ENCODE data around the gene FBXW5. TPM values are rescaled to one million over a fixed set of nuclear protein-coding genes. Genes with fewer than 3 reads are reported as not detected.

Gene FBXW5
- total RNA-seq (2014; rRNA removed; shearing (Covaris generic)) = 141 and 174 TPM in 2 replicates
- polyA plus RNA-seq (2015; cell fraction: cytosol; rRNA removed) = 148 and 150 TPM in 2 replicates
- polyA plus RNA-seq (2015; cell fraction: nucleus; rRNA removed) = 756 and 926 TPM in 2 replicates

GRCh38 chr9:136944519-136945332 is at the start of gene FBXW5, which contains the start of gene C8G:
TSS of gene FBXW5 (minus strand) at chr9:136944738. CDS start at chr9:136944083, 655 bp downstream.
TSS of gene C8G (plus strand) at chr9:136945243. CDS start at chr9:136945321, 78 bp downstream.
- in situ Hi-C loops (cut with HindIII; ENCODE audit: low pct_unique_long_range_greater_than_20kb, low sequenced_read_pairs) = loop anchor here (25.0 kb wide), 2 partner anchors 93 to 132 kb away; partner anchors contain the start of genes ABCA2, FUT7, NPDC1 and RABL6
- DNase-seq (ENCODE audit: low read depth, low spot score) = peak; percentile 93

GRCh38 chr9:136992819-136993369 is 48.4 kb upstream of the FBXW5 start:
- DNase-seq (ENCODE audit: low read depth, low spot score) = no peak
- in situ Hi-C loops (cut with HindIII; ENCODE audit: low pct_unique_long_range_greater_than_20kb, low sequenced_read_pairs) = no loop called here

GRCh38 chr9:136991993-136992818 is 47.7 kb upstream of the FBXW5 start, which contains the start of gene PAXX:
TSS of gene PAXX (plus strand) at chr9:136992422. CDS start at chr9:136992444, 22 bp downstream.
- in situ Hi-C loops (cut with HindIII; ENCODE audit: low pct_unique_long_range_greater_than_20kb, low sequenced_read_pairs) = no loop called here

GRCh38 chr9:136990242-136990911 is 45.8 kb upstream of the FBXW5 start:
- in situ Hi-C loops (cut with HindIII; ENCODE audit: low pct_unique_long_range_greater_than_20kb, low sequenced_read_pairs) = no loop called here

More at GRCh38 chr9:136991993-136992818, 47.7 kb upstream of the FBXW5 start, which contains the start of gene PAXX:
- peak; percentile 90 for DNase-seq (ENCODE audit: low read depth, low spot score)

GRCh38 chr9:136988872-136989271 is 44.3 kb upstream of the FBXW5 start:
- in situ Hi-C loops (cut with HindIII; ENCODE audit: low pct_unique_long_range_greater_than_20kb, low sequenced_read_pairs) = no loop called here
- DNase-seq (ENCODE audit: low read depth, low spot score) = no peak

More at GRCh38 chr9:136990242-136990911, 45.8 kb upstream of the FBXW5 start:
- DNase-seq (ENCODE audit: low read depth, low spot score) = no peak

- in situ Hi-C loops (cut with HindIII; ENCODE audit: low pct_unique_long_range_greater_than_20kb, low sequenced_read_pairs) = no loop called here
- DNase-seq (ENCODE audit: low read depth, low spot score) = no peak
Observed at GRCh38 chr9:136985853-136986252, 41.3 kb upstream of the FBXW5 start.

- in situ Hi-C loops (cut with HindIII; ENCODE audit: low pct_unique_long_range_greater_than_20kb, low sequenced_read_pairs) = no loop called here
- DNase-seq (ENCODE audit: low read depth, low spot score) = no peak
Observed at GRCh38 chr9:136985027-136985602, 40.6 kb upstream of the FBXW5 start.

GRCh38 chr9:136984464-136985026 is 40.0 kb upstream of the FBXW5 start:
- in situ Hi-C loops (cut with HindIII; ENCODE audit: low pct_unique_long_range_greater_than_20kb, low sequenced_read_pairs) = no loop called here
- no peak for DNase-seq (ENCODE audit: low read depth, low spot score)

GRCh38 chr9:136983656-136984314 is 39.2 kb upstream of the FBXW5 start:
- in situ Hi-C loops (cut with HindIII; ENCODE audit: low pct_unique_long_range_greater_than_20kb, low sequenced_read_pairs) = no loop called here

GRCh38 chr9:136983167-136983566 is 38.6 kb upstream of the FBXW5 start:
- DNase-seq (ENCODE audit: low read depth, low spot score) = no peak
- in situ Hi-C loops (cut with HindIII; ENCODE audit: low pct_unique_long_range_greater_than_20kb, low sequenced_read_pairs) = no loop called here

More at GRCh38 chr9:136983656-136984314, 39.2 kb upstream of the FBXW5 start:
- DNase-seq (ENCODE audit: low read depth, low spot score) = no peak

GRCh38 chr9:136982232-136983051 is 37.9 kb upstream of the FBXW5 start, which contains the start of gene LCNL1:
TSS of gene LCNL1 (plus strand) at chr9:136982993. CDS start at chr9:136983587, 594 bp downstream.
- in situ Hi-C loops (cut with HindIII; ENCODE audit: low pct_unique_long_range_greater_than_20kb, low sequenced_read_pairs) = no loop called here

GRCh38 chr9:136981588-136982231 is 37.2 kb upstream of the FBXW5 start:
- in situ Hi-C loops (cut with HindIII; ENCODE audit: low pct_unique_long_range_greater_than_20kb, low sequenced_read_pairs) = no loop called here
- DNase-seq (ENCODE audit: low read depth, low spot score) = no peak

More at GRCh38 chr9:136982232-136983051, 37.9 kb upstream of the FBXW5 start, which contains the start of gene LCNL1:
- DNase-seq (ENCODE audit: low read depth, low spot score) = no peak

GRCh38 chr9:136980669-136981478 is 36.3 kb upstream of the FBXW5 start:
- in situ Hi-C loops (cut with HindIII; ENCODE audit: low pct_unique_long_range_greater_than_20kb, low sequenced_read_pairs) = no loop called here
- no peak for DNase-seq (ENCODE audit: low read depth, low spot score)

Data from SK-MEL-5 (cell line).